HEK293T (cell line): ENCODE measurements around the gene TFF2.

Source experiments
- ARNT ChIP-seq: fragments of 450-650 bp; IDR thresholded peaks from 2 replicates; pipeline ENCODE4 v1.6.1; 2017; ENCODE audit warnings: mild to moderate bottlenecking
- BHLHE40 ChIP-seq: fragments of 450-650 bp; IDR thresholded peaks from 2 replicates; pipeline ENCODE4 v1.6.1; 2016; ENCODE audit warnings: mild to moderate bottlenecking, moderate library complexity, borderline replicate concordance
- ELF4 ChIP-seq: fragments of 450-650 bp; IDR thresholded peaks from 2 replicates; pipeline ENCODE4 v1.6.1; 2017; ENCODE audit warnings: antibody characterized with exemption
- FOXA1 ChIP-seq: fragments of 450-650 bp; IDR thresholded peaks from 2 replicates; pipeline ENCODE4 v1.6.1; 2016; ENCODE audit warnings: mild to moderate bottlenecking
- FOXK2 ChIP-seq: fragments of 450-650 bp; IDR thresholded peaks from 2 replicates; pipeline ENCODE4 v1.6.1; 2016; ENCODE audit warnings: mild to moderate bottlenecking
- FOXM1 ChIP-seq: fragments of 450-650 bp; IDR thresholded peaks from 2 replicates; pipeline ENCODE4 v1.6.1; 2017; ENCODE audit warnings: mild to moderate bottlenecking, borderline replicate concordance
- HDGF ChIP-seq: fragments of 450-650 bp; IDR thresholded peaks from 2 replicates; pipeline ENCODE4 v1.6.1; 2017; ENCODE audit warnings: antibody characterized with exemption, borderline replicate concordance
- L3MBTL2 ChIP-seq: fragments of 450-650 bp; conservative IDR thresholded peaks from 2 replicates; pipeline ENCODE4 v1.6.1; 2016; ENCODE audit warnings: mild to moderate bottlenecking
- PKNOX1 ChIP-seq: fragments of 450-650 bp; IDR thresholded peaks from 2 replicates; pipeline ENCODE4 v1.6.1; 2016
- SP1 ChIP-seq: fragments of 450-650 bp; IDR thresholded peaks from 2 replicates; pipeline ENCODE4 v1.6.1; 2017
- SUZ12 ChIP-seq: fragments of 450-650 bp; IDR thresholded peaks from 2 replicates; pipeline ENCODE4 v1.6.1; 2016; ENCODE audit warnings: mild to moderate bottlenecking
- TARDBP ChIP-seq: fragments of 450-650 bp; IDR thresholded peaks from 2 replicates; pipeline ENCODE4 v1.6.1; 2016
- ZNF384 ChIP-seq: fragments of 450-650 bp; IDR thresholded peaks from 2 replicates; pipeline ENCODE4 v1.6.1; 2016

- TF ChIP-seq PKNOX1 = no peak
- no peak for TF ChIP-seq SUZ12
- no peak for TF ChIP-seq TARDBP
- TF ChIP-seq ELF4 = no peak
- no peak for TF ChIP-seq HDGF
- no peak for TF ChIP-seq L3MBTL2
- no peak for TF ChIP-seq FOXA1
- no peak for TF ChIP-seq SP1
- no peak for TF ChIP-seq FOXK2
- no peak for TF ChIP-seq ZNF384
- TF ChIP-seq FOXM1 = no peak
- TF ChIP-seq ARNT = no peak
- TF ChIP-seq BHLHE40 = no peak
Observed at GRCh38 chr21:42314616-42315295, 36.0 kb downstream of the TFF2 start.
